DOHH2 (cell line): Measurements from ENCODE around the gene UBN1.

ENCODE experiments used
- EZH2phosphoT487 ChIP-seq: fragments of 200-600 bp; sonication (generic); IDR thresholded peaks from 2 replicates; pipeline ENCODE4 v1.6.1; 2017; ENCODE audit warnings: borderline replicate concordance, mild to moderate bottlenecking, antibody characterized with exemption, low read length, moderate library complexity, mixed read lengths
- TF ChIP-seq, protein P1 (sequence below): fragments of 200-600 bp; sonication (generic); IDR thresholded peaks from one replicate; pipeline ENCODE4 v1.5.1; 2014; ENCODE audit warnings: antibody characterized with exemption, mild to moderate bottlenecking, low read depth, low read length; ENCODE audit not compliant: poor library complexity, severe bottlenecking

DNA sequence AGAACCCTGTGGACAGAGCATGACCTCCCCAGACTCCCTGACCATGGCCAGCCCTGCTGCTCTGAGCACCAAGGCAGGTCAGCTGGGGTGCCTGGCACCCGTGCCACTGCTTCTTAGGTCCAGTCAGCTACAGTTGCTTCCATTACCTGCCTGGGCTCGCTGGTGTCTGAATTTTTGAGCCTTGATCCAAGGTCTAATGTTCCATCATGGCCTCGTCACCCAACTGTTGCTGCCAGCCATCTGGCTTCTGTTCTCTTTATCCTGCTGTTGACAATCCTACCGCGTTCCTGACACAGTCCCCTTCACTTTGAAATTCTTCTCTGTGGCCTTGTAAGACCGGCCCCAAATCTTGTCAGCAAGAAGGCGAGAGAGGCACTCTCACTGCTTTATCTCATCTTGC lies 16.9 kb upstream of the UBN1 start:
- TF ChIP-seq, protein P1, sequence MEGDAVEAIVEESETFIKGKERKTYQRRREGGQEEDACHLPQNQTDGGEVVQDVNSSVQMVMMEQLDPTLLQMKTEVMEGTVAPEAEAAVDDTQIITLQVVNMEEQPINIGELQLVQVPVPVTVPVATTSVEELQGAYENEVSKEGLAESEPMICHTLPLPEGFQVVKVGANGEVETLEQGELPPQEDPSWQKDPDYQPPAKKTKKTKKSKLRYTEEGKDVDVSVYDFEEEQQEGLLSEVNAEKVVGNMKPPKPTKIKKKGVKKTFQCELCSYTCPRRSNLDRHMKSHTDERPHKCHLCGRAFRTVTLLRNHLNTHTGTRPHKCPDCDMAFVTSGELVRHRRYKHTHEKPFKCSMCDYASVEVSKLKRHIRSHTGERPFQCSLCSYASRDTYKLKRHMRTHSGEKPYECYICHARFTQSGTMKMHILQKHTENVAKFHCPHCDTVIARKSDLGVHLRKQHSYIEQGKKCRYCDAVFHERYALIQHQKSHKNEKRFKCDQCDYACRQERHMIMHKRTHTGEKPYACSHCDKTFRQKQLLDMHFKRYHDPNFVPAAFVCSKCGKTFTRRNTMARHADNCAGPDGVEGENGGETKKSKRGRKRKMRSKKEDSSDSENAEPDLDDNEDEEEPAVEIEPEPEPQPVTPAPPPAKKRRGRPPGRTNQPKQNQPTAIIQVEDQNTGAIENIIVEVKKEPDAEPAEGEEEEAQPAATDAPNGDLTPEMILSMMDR: no peak
- no peak for TF ChIP-seq EZH2phosphoT487
